Memory B cell (primary cell): ENCODE measurements around the gene CCDC57.
A peak's percentile ranks its signal among the peaks of the same experiment; 100 is the strongest.

ENCODE experiments used
- ATAC-seq: fragments of 150-1000 bp; cut with Tn5 transposase; 2 replicates; pipeline ENCODE4 v1.10.0; 2021; ENCODE audit warnings: low read depth, mild to moderate bottlenecking, moderate library complexity
- DNase-seq, 2 donors: peaks; one replicate each; pipeline ENCODE4 v3.0.0; 2022; ENCODE audit warnings: low spot score in 2 of 2
- H3K27ac Mint-ChIP-seq: one replicate; pipeline ENCODE4 v1.8.0; 2022; ENCODE audit warnings: mild to moderate bottlenecking, moderate library complexity, mixed read lengths
- H3K27me3 Mint-ChIP-seq: one replicate; pipeline ENCODE4 v1.8.0; 2022; ENCODE audit warnings: mixed read lengths
- H3K36me3 Mint-ChIP-seq: one replicate; pipeline ENCODE4 v1.8.0; 2022; ENCODE audit warnings: mild to moderate bottlenecking, mixed read lengths
- H3K4me1 Mint-ChIP-seq: one replicate; pipeline ENCODE4 v1.8.0; 2022; ENCODE audit warnings: mixed read lengths
- H3K4me3 Mint-ChIP-seq: one replicate; pipeline ENCODE4 v1.8.0; 2022; ENCODE audit warnings: mild to moderate bottlenecking, moderate library complexity, mixed read lengths
- H3K9me3 Mint-ChIP-seq: one replicate; pipeline ENCODE4 v1.8.0; 2022; ENCODE audit warnings: mixed read lengths

The CCDC57 gene

GRCh38 chr17:82060001-82060380 lies 152.7 kb downstream of the CCDC57 start:
- Mint-ChIP-seq H3K36me3 (peaks cover 4% of the 10 kb centered on the region), H3K27ac (no peak overlapping the region), H3K27me3 (no peaks in the 10 kb centered on the region), H3K4me3 (no peak overlapping the region), H3K4me1 (no peaks in the 10 kb centered on the region), H3K9me3 (no peaks in the 10 kb centered on the region)
- DNase-seq (no peak), ATAC-seq (no peak)

GRCh38 chr17:82059272-82060000 lies 153.2 kb downstream of the CCDC57 start:
- Mint-ChIP-seq H3K4me1 (no peaks in the 10 kb centered on the region), H3K27me3 (no peaks in the 10 kb centered on the region)
- no peak for ATAC-seq

GRCh38 chr17:82058855-82059249 lies 153.8 kb downstream of the CCDC57 start:
- no peaks in the 10 kb centered on the region for H3K4me1 Mint-ChIP-seq
- H3K9me3 Mint-ChIP-seq: no peaks in the 10 kb centered on the region
- peaks cover 5% of the 10 kb centered on the region for H3K36me3 Mint-ChIP-seq
- ATAC-seq: no peak
- H3K27ac Mint-ChIP-seq: no peak overlapping the region
- no peak for DNase-seq
- H3K27me3 Mint-ChIP-seq: no peaks in the 10 kb centered on the region
- H3K4me3 Mint-ChIP-seq: no peak overlapping the region

More at GRCh38 chr17:82059272-82060000, 153.2 kb downstream of the CCDC57 start:
- DNase-seq: no peak
- Mint-ChIP-seq H3K27ac (no peak overlapping the region), H3K36me3 (peaks cover 5% of the 10 kb centered on the region), H3K9me3 (no peaks in the 10 kb centered on the region), H3K4me3 (no peak overlapping the region)

GRCh38 chr17:82058230-82058854 lies 154.3 kb downstream of the CCDC57 start:
- no peak overlapping the region for H3K4me3 Mint-ChIP-seq
- ATAC-seq: no peak
- no peaks in the 10 kb centered on the region for H3K4me1 Mint-ChIP-seq
- DNase-seq: no peak
- no peaks in the 10 kb centered on the region for H3K27me3 Mint-ChIP-seq
- H3K9me3 Mint-ChIP-seq: no peaks in the 10 kb centered on the region
- no peak overlapping the region for H3K27ac Mint-ChIP-seq
- peaks cover 5% of the 10 kb centered on the region for H3K36me3 Mint-ChIP-seq

- no peaks in the 10 kb centered on the region for H3K9me3 Mint-ChIP-seq
- peaks cover 5% of the 10 kb centered on the region for H3K36me3 Mint-ChIP-seq
- no peak for DNase-seq
- ATAC-seq: no peak
- no peak overlapping the region for H3K4me3 Mint-ChIP-seq
- no peaks in the 10 kb centered on the region for H3K4me1 Mint-ChIP-seq
- H3K27ac Mint-ChIP-seq: no peak overlapping the region
- no peaks in the 10 kb centered on the region for H3K27me3 Mint-ChIP-seq
Observed at GRCh38 chr17:82056729-82057621, 155.7 kb downstream of the CCDC57 start.

GRCh38 chr17:82055965-82056728 lies 156.5 kb downstream of the CCDC57 start:
- no peaks in the 10 kb centered on the region for H3K9me3 Mint-ChIP-seq
- H3K4me1 Mint-ChIP-seq: no peaks in the 10 kb centered on the region
- H3K4me3 Mint-ChIP-seq: no peak overlapping the region
- H3K27me3 Mint-ChIP-seq: no peaks in the 10 kb centered on the region
- H3K27ac Mint-ChIP-seq: no peak overlapping the region
- DNase-seq (no peak), ATAC-seq (no peak)
- peaks cover 5% of the 10 kb centered on the region for H3K36me3 Mint-ChIP-seq

GRCh38 chr17:82055023-82055964 lies 157.3 kb downstream of the CCDC57 start:
- Mint-ChIP-seq H3K9me3 (no peaks in the 10 kb centered on the region), H3K27me3 (no peaks in the 10 kb centered on the region), H3K27ac (no peak overlapping the region), H3K36me3 (peaks cover 5% of the 10 kb centered on the region), H3K4me1 (peaks cover 5% of the 10 kb centered on the region), H3K4me3 (no peak overlapping the region)
- DNase-seq: no peak
- no peak for ATAC-seq

GRCh38 chr17:82054351-82055022 lies 158.2 kb downstream of the CCDC57 start:
- H3K4me3 Mint-ChIP-seq: no peak overlapping the region
- H3K4me1 Mint-ChIP-seq: peaks cover 8% of the 10 kb centered on the region
- no peaks in the 10 kb centered on the region for H3K9me3 Mint-ChIP-seq
- ATAC-seq: no peak
- H3K27me3 Mint-ChIP-seq: no peaks in the 10 kb centered on the region
- peaks cover 3% of the 10 kb centered on the region for H3K36me3 Mint-ChIP-seq
- H3K27ac Mint-ChIP-seq: no peak overlapping the region
- DNase-seq: no peak

GRCh38 chr17:82053556-82054263 lies 158.9 kb downstream of the CCDC57 start:
- no peaks in the 10 kb centered on the region for H3K9me3 Mint-ChIP-seq
- DNase-seq (no peak), ATAC-seq (no peak)
- H3K4me1 Mint-ChIP-seq: peaks cover 8% of the 10 kb centered on the region
- H3K4me3 Mint-ChIP-seq: peak overlapping the region; percentile 66
- H3K27me3 Mint-ChIP-seq: no peaks in the 10 kb centered on the region
- H3K27ac Mint-ChIP-seq: no peak overlapping the region
- H3K36me3 Mint-ChIP-seq: peaks cover 3% of the 10 kb centered on the region

GRCh38 chr17:82053130-82053529 lies 159.5 kb downstream of the CCDC57 start:
- Mint-ChIP-seq H3K36me3 (peaks cover 5% of the 10 kb centered on the region), H3K9me3 (no peaks in the 10 kb centered on the region), H3K27ac (no peak overlapping the region), H3K27me3 (no peaks in the 10 kb centered on the region), H3K4me1 (peaks cover 8% of the 10 kb centered on the region), H3K4me3 (peak overlapping the region; percentile 66)
- ATAC-seq (no peak), DNase-seq (no peak)

- Mint-ChIP-seq H3K4me3 (peak overlapping the region; percentile 66), H3K27ac (no peak overlapping the region), H3K36me3 (peaks cover 6% of the 10 kb centered on the region), H3K27me3 (no peaks in the 10 kb centered on the region), H3K4me1 (peaks cover 8% of the 10 kb centered on the region), H3K9me3 (no peaks in the 10 kb centered on the region)
- DNase-seq: no peak
- ATAC-seq: no peak
Observed at GRCh38 chr17:82052638-82053059, 160.0 kb downstream of the CCDC57 start.
